Measurements from ENCODE around the gene TRANK1. TPM values are rescaled to one million over a fixed set of nuclear protein-coding genes. Genes with fewer than 3 reads are reported as not detected.

The TRANK1 gene
- total RNA-seq, 1 experiment from 2014 or later, result 0.58 TPM

DNA sequence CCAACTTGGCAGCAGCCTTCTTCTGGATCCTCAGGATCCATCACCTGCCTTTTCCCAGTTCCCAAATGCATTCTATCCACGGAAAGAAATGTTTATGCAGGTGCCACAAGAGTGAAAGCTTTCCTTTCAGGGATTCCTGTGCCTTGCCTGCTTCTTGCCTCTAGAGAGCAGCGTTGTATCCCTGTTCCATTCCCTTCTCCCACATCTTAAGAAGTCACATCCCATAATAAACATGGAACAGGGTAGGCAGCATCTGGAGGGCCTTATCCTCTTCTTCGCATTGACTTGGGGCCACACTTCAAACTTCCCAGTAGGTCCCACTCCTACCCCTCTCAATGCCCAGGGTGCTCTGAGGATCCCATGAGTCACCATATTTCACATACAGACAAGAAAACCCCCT lies 107.8 kb downstream of the TRANK1 start:
- no peaks in the 10 kb centered on the region for H3K36me3 ChIP-seq (ENCODE audit: low read depth, low read length)
- H3K27ac ChIP-seq (ENCODE audit: low read length), result no peak overlapping the region
- no TSS peak for BruUV-seq (replicated peaks)
- H3K4me1 ChIP-seq (ENCODE audit: insufficient read depth, low read length), result no peaks in the 10 kb centered on the region
- DNase-seq, result no peak
- POLR2A ChIA-PET (ENCODE audit: unreplicated experiment), result no interaction called here
- TF ChIP-seq EZH2 (IDR thresholded peaks at IDR 0.05; ENCODE audit: low read length, unreplicated experiment), result no peak
- TF ChIP-seq, protein P1, sequence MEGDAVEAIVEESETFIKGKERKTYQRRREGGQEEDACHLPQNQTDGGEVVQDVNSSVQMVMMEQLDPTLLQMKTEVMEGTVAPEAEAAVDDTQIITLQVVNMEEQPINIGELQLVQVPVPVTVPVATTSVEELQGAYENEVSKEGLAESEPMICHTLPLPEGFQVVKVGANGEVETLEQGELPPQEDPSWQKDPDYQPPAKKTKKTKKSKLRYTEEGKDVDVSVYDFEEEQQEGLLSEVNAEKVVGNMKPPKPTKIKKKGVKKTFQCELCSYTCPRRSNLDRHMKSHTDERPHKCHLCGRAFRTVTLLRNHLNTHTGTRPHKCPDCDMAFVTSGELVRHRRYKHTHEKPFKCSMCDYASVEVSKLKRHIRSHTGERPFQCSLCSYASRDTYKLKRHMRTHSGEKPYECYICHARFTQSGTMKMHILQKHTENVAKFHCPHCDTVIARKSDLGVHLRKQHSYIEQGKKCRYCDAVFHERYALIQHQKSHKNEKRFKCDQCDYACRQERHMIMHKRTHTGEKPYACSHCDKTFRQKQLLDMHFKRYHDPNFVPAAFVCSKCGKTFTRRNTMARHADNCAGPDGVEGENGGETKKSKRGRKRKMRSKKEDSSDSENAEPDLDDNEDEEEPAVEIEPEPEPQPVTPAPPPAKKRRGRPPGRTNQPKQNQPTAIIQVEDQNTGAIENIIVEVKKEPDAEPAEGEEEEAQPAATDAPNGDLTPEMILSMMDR (conservative IDR thresholded peaks at IDR 0.05; ENCODE audit: low read depth, low read length), result no peak
- TF ChIP-seq EZH2phosphoT487 (IDR thresholded peaks at IDR 0.05; ENCODE audit: borderline replicate concordance, low read length), result no peak
- H3K9me2 ChIP-seq (replicated peaks; ENCODE audit: low read length), result no peaks in the 10 kb centered on the region
- H3K4me2 ChIP-seq (ENCODE audit: low read length), result no peak overlapping the region
- H3K4me3 ChIP-seq (ENCODE audit: low read length), result no peak overlapping the region
- no peaks in the 10 kb centered on the region for H3F3A ChIP-seq (ENCODE audit: low read length, unreplicated experiment)
- H2AFZ ChIP-seq (ENCODE audit: low read length), result no peak overlapping the region
- peak; percentile 20; the same call in 1 of the 2 replicates for ATAC-seq
- intact Hi-C loops (cut with micrococcal nuclease), result no loop called here
- no peak overlapping the region for H3K9ac ChIP-seq (ENCODE audit: low read length)
- no peaks in the 10 kb centered on the region for H3K79me2 ChIP-seq (ENCODE audit: low read length)
- CTCF ChIA-PET, result no interaction called here
- H4K20me1 ChIP-seq (ENCODE audit: low read length), result no peaks in the 10 kb centered on the region
- no peaks in the 10 kb centered on the region for H3K9me3 ChIP-seq (ENCODE audit: low read length)
- H3K27me3 ChIP-seq (ENCODE audit: low read length), result no peaks in the 10 kb centered on the region

DNA sequence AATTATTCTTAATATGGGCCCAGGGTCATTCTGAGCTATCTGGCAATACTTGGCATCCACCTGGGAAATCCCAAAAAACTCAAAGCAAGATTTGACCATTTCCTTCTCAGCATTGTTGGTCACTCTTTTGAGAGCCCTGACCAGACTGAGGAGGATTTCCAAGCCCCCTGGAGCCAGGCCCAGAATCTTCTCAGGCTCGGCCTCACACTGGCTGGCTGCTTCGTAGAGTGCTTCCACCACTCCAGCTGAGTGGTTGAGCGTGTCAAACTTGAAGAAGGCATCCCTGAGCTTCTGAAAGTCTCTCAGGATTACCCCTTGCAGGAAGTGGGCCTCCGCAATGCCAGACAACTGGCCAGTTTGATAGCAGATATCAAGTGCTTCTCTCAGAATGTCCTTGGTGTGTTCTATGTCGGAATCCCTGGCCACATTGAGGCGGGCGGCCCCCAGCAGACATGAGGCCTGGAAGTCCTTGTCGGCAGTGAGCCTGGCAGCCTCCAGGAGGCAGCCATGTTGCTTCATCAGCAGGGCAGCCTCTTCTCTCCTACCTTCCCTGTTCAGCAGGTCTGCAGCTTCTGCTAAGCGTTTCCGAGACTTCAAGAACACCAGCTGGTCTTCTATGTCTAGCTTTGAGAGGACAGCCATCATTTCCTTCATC lies 111.6 kb downstream of the TRANK1 start:
- POLR2A ChIA-PET (ENCODE audit: unreplicated experiment), result no interaction called here

DNA sequence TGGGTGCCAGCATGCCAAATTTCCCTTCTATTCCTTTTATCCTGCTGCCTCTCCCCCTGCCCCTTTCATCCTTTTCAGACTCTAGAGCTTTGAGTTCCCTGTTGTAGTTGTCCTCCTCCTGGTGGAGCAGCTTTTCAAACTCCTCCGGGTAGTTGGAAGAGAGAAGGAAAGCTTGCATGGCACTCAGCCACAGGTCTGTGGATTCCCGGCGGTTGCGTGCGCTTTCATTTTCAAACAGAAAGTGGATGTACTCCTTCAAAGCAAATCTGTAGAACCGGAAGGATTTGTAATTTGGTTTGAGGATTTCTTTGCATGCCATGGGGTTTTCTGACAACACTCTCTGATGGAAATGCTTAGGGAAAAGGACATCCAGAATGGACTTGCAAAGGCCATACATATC lies 112.4 kb downstream of the TRANK1 start:
- no peak overlapping the region for H3K4me3 ChIP-seq (ENCODE audit: low read length)
- no peak overlapping the region for H3K9ac ChIP-seq (ENCODE audit: low read length)
- no peak for TF ChIP-seq EZH2phosphoT487 (IDR thresholded peaks at IDR 0.05; ENCODE audit: borderline replicate concordance, low read length)
- TF ChIP-seq, protein P1 (conservative IDR thresholded peaks at IDR 0.05; ENCODE audit: low read depth, low read length), result no peak
- TF ChIP-seq EZH2 (IDR thresholded peaks at IDR 0.05; ENCODE audit: low read length, unreplicated experiment), result no peak
- no peaks in the 10 kb centered on the region for H3K9me3 ChIP-seq (ENCODE audit: low read length)
- DNase-seq, result no peak
- no peaks in the 10 kb centered on the region for H3F3A ChIP-seq (ENCODE audit: low read length, unreplicated experiment)
- no peak for ATAC-seq
- H3K4me2 ChIP-seq (ENCODE audit: low read length), result no peak overlapping the region
- no TSS peak for BruUV-seq (replicated peaks)
- intact Hi-C loops (cut with micrococcal nuclease), result no loop called here
- no peaks in the 10 kb centered on the region for H3K4me1 ChIP-seq (ENCODE audit: insufficient read depth, low read length)
- no peaks in the 10 kb centered on the region for H3K27me3 ChIP-seq (ENCODE audit: low read length)
- H4K20me1 ChIP-seq (ENCODE audit: low read length), result no peaks in the 10 kb centered on the region
- H2AFZ ChIP-seq (ENCODE audit: low read length), result no peak overlapping the region
- no peaks in the 10 kb centered on the region for H3K36me3 ChIP-seq (ENCODE audit: low read depth, low read length)
- no peaks in the 10 kb centered on the region for H3K9me2 ChIP-seq (replicated peaks; ENCODE audit: low read length)
- no peaks in the 10 kb centered on the region for H3K79me2 ChIP-seq (ENCODE audit: low read length)
- no peak overlapping the region for H3K27ac ChIP-seq (ENCODE audit: low read length)
- CTCF ChIA-PET, result no interaction called here
- POLR2A ChIA-PET (ENCODE audit: unreplicated experiment), result no interaction called here

More for the DNA sequence above, 111.6 kb downstream of the TRANK1 start:
- no peaks in the 10 kb centered on the region for H4K20me1 ChIP-seq (ENCODE audit: low read length)
- no peak overlapping the region for H3K4me2 ChIP-seq (ENCODE audit: low read length)
- no TSS peak for BruUV-seq (replicated peaks)
- no peaks in the 10 kb centered on the region for H3K4me1 ChIP-seq (ENCODE audit: insufficient read depth, low read length)
- H3K79me2 ChIP-seq (ENCODE audit: low read length), result no peaks in the 10 kb centered on the region
- TF ChIP-seq, protein P1 (conservative IDR thresholded peaks at IDR 0.05; ENCODE audit: low read depth, low read length), result no peak
- TF ChIP-seq EZH2phosphoT487 (IDR thresholded peaks at IDR 0.05; ENCODE audit: borderline replicate concordance, low read length) (no peak), EZH2 (IDR thresholded peaks at IDR 0.05; ENCODE audit: low read length, unreplicated experiment) (no peak)
- no peaks in the 10 kb centered on the region for H3K9me3 ChIP-seq (ENCODE audit: low read length)
- H3K9ac ChIP-seq (ENCODE audit: low read length), result no peak overlapping the region
- H3F3A ChIP-seq (ENCODE audit: low read length, unreplicated experiment), result no peaks in the 10 kb centered on the region
- ATAC-seq (no peak), DNase-seq (no peak)
- CTCF ChIA-PET, result no interaction called here
- intact Hi-C loops (cut with micrococcal nuclease), result no loop called here
- H3K4me3 ChIP-seq (ENCODE audit: low read length), result no peak overlapping the region
- H2AFZ ChIP-seq (ENCODE audit: low read length), result no peak overlapping the region
- no peaks in the 10 kb centered on the region for H3K36me3 ChIP-seq (ENCODE audit: low read depth, low read length)
- H3K27me3 ChIP-seq (ENCODE audit: low read length), result no peaks in the 10 kb centered on the region
- no peak overlapping the region for H3K27ac ChIP-seq (ENCODE audit: low read length)
- no peaks in the 10 kb centered on the region for H3K9me2 ChIP-seq (replicated peaks; ENCODE audit: low read length)
